Endothelial cell of umbilical vein (primary cell): Measurements from ENCODE around the gene PPFIBP2. TPM values are rescaled to one million over a fixed set of nuclear protein-coding genes. Genes with fewer than 3 reads are reported as not detected.

Experiments
- BruUV-seq: library from RNA; stranded (reverse); fragments of 400-500 nt; replicated peaks from 2 replicates; lab custom pipeline; 2021; lab: Mats Ljungman, UMichigan
- CTCF ChIA-PET: fragments of 300-600, 350-600 bp; sonication (Branson Sonifier 250); formaldehyde crosslinking; loops from one replicate; lab custom pipeline; 2021; ENCODE audit warnings: antibody characterized with exemption, inconsistent platforms; lab: Charles Lee
- POLR2A ChIA-PET: fragments of 300-600, 350-600 bp; sonication (Branson Sonifier 250); formaldehyde crosslinking; loops from one replicate; lab custom pipeline; 2021; ENCODE audit warnings: antibody characterized with exemption, inconsistent platforms; lab: Charles Lee
- DNase-seq: peaks from one replicate; pipeline ENCODE4 v3.0.0-alpha.2; 2011; ENCODE audit warnings: low read depth, low spot score
- FAIRE-seq: peaks from 2 replicates; lab custom pipeline; 2011; peaks lifted over from hg19 to GRCh38; lab: Jason Lieb, UNC
- H2AFZ ChIP-seq: 2 replicates; pipeline ENCODE4 v1.6.0; 2012; ENCODE audit warnings: low read depth, low read length, control low read depth, inconsistent platforms
- H3K27ac ChIP-seq: 2 replicates; pipeline ENCODE4 v1.5.1; 2011; ENCODE audit warnings: low read depth, mild to moderate bottlenecking, control low read depth, low read length, moderate library complexity; ENCODE audit not compliant: insufficient read depth
- H3K27me3 ChIP-seq, 2 experiments: 2 replicates each; pipeline versions ENCODE4 v1.6.0 to v1.6.1; 2011; ENCODE audit warnings: low read length in 2 of 2, mixed read lengths in 1 of 2; ENCODE audit not compliant: control insufficient read depth in 2 of 2, insufficient read depth in 2 of 2
- H3K36me3 ChIP-seq, 2 experiments: 2 replicates in 1 of 2; 3 replicates in 1 of 2; pipeline ENCODE4 v1.5.1; 2011; ENCODE audit warnings: low read length in 2 of 2, mild to moderate bottlenecking in 1 of 2, moderate library complexity in 1 of 2; ENCODE audit not compliant: control insufficient read depth in 2 of 2, insufficient read depth in 2 of 2; ENCODE audit errors: extremely low read depth in 1 of 2
- H3K4me1 ChIP-seq: 3 replicates; pipeline ENCODE4 v1.5.1; 2011; ENCODE audit warnings: mild to moderate bottlenecking, low read length; ENCODE audit not compliant: control insufficient read depth, insufficient read depth; ENCODE audit errors: extremely low read depth
- H3K4me2 ChIP-seq: 2 replicates; pipeline ENCODE4 v1.6.1; 2011; ENCODE audit warnings: low read length, control low read depth, mixed read lengths; ENCODE audit not compliant: insufficient read depth
- H3K4me3 ChIP-seq, 3 experiments: fragments of 200-600 bp in 1 of 3; sonication (generic), shearing (Covaris generic) in 1 of 3; replicated peaks in 1 of 3; 2 replicates each; pipeline ENCODE4 v1.5.1; 2011 to 2016; ENCODE audit warnings: control low read depth in 3 of 3, low read length in 3 of 3, mild to moderate bottlenecking in 2 of 3, inconsistent platforms in 1 of 3, low read depth in 1 of 3, moderate library complexity in 1 of 3; ENCODE audit not compliant: insufficient read depth in 1 of 3
- H3K79me2 ChIP-seq: 2 replicates; pipeline ENCODE4 v1.6.0; 2012; ENCODE audit warnings: low read length, inconsistent platforms; ENCODE audit not compliant: control insufficient read depth, insufficient read depth
- H3K9ac ChIP-seq: replicated peaks from 2 replicates; pipeline ENCODE3; 2011; ENCODE audit warnings: low read length, control low read depth; ENCODE audit not compliant: insufficient read depth; ENCODE audit errors: extremely low read depth
- H3K9me1 ChIP-seq: replicated peaks from 3 replicates; pipeline ENCODE4 v1.6.0; 2011; ENCODE audit warnings: mild to moderate bottlenecking, low read length; ENCODE audit not compliant: control insufficient read depth, insufficient read depth; ENCODE audit errors: extremely low read depth
- H3K9me3 ChIP-seq: replicated peaks from 2 replicates; pipeline ENCODE4 v1.5.1; 2012; ENCODE audit warnings: low read length, inconsistent platforms; ENCODE audit not compliant: control insufficient read depth, insufficient read depth
- H4K20me1 ChIP-seq: replicated peaks from 2 replicates; pipeline ENCODE3; 2011; ENCODE audit warnings: mild to moderate bottlenecking, low read length; ENCODE audit not compliant: control insufficient read depth, insufficient read depth; ENCODE audit errors: extremely low read depth
- EZH2 ChIP-seq: IDR thresholded peaks from 2 replicates; pipeline ENCODE4 v1.6.1; 2012; ENCODE audit warnings: borderline replicate concordance, low read depth, mild to moderate bottlenecking, moderate library complexity, low read length, inconsistent platforms; ENCODE audit not compliant: severe bottlenecking
- FOS ChIP-seq: IDR thresholded peaks from 2 replicates; pipeline ENCODE4 v1.6.1; 2011; ENCODE audit warnings: mild to moderate bottlenecking, low read length, moderate library complexity, borderline replicate concordance; ENCODE audit not compliant: insufficient read depth
- GATA2 ChIP-seq: IDR thresholded peaks from 2 replicates; pipeline ENCODE4 v1.7.0; 2011; ENCODE audit warnings: low read depth, mild to moderate bottlenecking, moderate library complexity, mixed read lengths, low read length; ENCODE audit not compliant: insufficient read length, insufficient read depth
- JUN ChIP-seq: IDR thresholded peaks from 2 replicates; pipeline ENCODE4 v1.6.1; 2011; ENCODE audit warnings: borderline replicate concordance, low read depth; ENCODE audit not compliant: insufficient read length, insufficient read depth
- MYC ChIP-seq: IDR thresholded peaks from one replicate; pipeline ENCODE4 v1.6.1; 2011; ENCODE audit warnings: mild to moderate bottlenecking, low read depth, low read length
- POLR2A ChIP-seq: IDR thresholded peaks from 2 replicates; pipeline ENCODE4 v1.6.1; 2012; ENCODE audit warnings: low read depth, mild to moderate bottlenecking, control low read depth, low read length
- POLR2AphosphoS5 ChIP-seq: IDR thresholded peaks from 2 replicates; pipeline ENCODE4 v1.6.1; 2012; ENCODE audit warnings: low read depth, mild to moderate bottlenecking, control low read depth, low read length, moderate library complexity; ENCODE audit not compliant: insufficient read depth
- dilution Hi-C: fragments of 300-500 bp; cut with MboI; formaldehyde crosslinking; loops from one replicate; pipeline ENCODE4 v1.15.0; 2019; ENCODE audit warnings: low sequenced_read_pairs; ENCODE audit not compliant: extremely low pct_ligation_motif_present
- intact Hi-C: fragments of 100-400 bp; cut with micrococcal nuclease; formaldehyde crosslinking; loops from one replicate; pipeline ENCODE4 v1.10.0; 2022
- polyA plus RNA-seq, 4 experiments: library from polyadenylated mRNA; depleted of rRNA in 3 of 4; stranded (reverse) in 3 of 4; unstranded in 1 of 4; fragments of >200 nt; gene quantifications; 2 replicates each; pipeline versions ENCODE4 v1.2.1 to v1.2.3, GENCODE V29; 2011 to 2012; ENCODE audit warnings: missing spikeins in 1 of 4
- total RNA-seq: library from RNA; stranded (reverse); gene quantifications from 2 replicates; pipeline ENCODE4 v1.2.3, GENCODE V29; 2021
- TF ChIP-seq, protein P1 (sequence below), 2 donors: IDR thresholded peaks; 1 replicate in 1 of 2; 2 replicates in 1 of 2; pipeline ENCODE4 v1.5.1; 2011; ENCODE audit warnings: low read length in 2 of 2, mild to moderate bottlenecking in 2 of 2, moderate library complexity in 2 of 2, control low read depth in 1 of 2, inconsistent platforms in 1 of 2, low read depth in 1 of 2; ENCODE audit not compliant: insufficient read depth in 1 of 2; ENCODE audit errors: extremely low read depth in 1 of 2
- TF ChIP-seq, protein P2 (sequence below): IDR thresholded peaks from 2 replicates; pipeline ENCODE4 v1.6.1; 2011; ENCODE audit not compliant: insufficient read depth, insufficient read length

Gene PPFIBP2
- total and polyA plus RNA-seq, 2 donors (not counting 3 experiments of a cell fraction or from before 2014, with no cell fraction given): 1.3 to 4.0 TPM

DNA sequence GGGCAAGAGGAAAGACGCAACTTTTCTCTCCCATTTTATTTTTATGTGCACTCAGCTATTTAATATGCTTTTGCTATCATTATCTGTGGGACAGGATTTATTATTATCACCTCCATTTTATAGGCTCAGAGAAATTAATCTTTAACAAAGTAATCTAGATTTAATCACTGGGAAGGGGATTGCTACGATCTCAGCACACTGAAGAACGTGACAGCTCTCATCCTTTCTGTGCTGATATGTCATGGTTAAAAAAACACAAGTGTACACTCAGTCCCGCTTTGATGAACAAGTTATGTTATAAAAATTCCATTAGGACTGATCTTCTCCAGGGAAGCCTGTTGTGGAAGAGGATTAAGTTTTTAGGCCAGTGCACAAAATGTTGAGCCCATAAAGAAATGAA is 121.9 kb downstream of the PPFIBP2 start:
- Histone ChIP-seq H3K27ac (no peak overlapping the region), H3K4me2 (no peak overlapping the region), H3K4me3 (no peak overlapping the region), H3K9me1 (no peaks in the 10 kb centered on the region), H3K4me1 (peaks cover 10% of the 10 kb centered on the region), H2AFZ (no peak overlapping the region), H3K27me3 (no peaks in the 10 kb centered on the region), H3K9me3 (no peaks in the 10 kb centered on the region), H3K36me3 (no peaks in the 10 kb centered on the region), H4K20me1 (no peaks in the 10 kb centered on the region), H3K9ac (no peak overlapping the region), H3K79me2 (no peaks in the 10 kb centered on the region)
- intact Hi-C loops: no loop called here
- BruUV-seq: no TSS peak
- no peak for DNase-seq
- TF ChIP-seq POLR2A (no peak), POLR2AphosphoS5 (no peak), EZH2 (no peak), GATA2 (no peak), FOS (no peak), MYC (no peak), JUN (no peak)
- TF ChIP-seq, protein P1, sequence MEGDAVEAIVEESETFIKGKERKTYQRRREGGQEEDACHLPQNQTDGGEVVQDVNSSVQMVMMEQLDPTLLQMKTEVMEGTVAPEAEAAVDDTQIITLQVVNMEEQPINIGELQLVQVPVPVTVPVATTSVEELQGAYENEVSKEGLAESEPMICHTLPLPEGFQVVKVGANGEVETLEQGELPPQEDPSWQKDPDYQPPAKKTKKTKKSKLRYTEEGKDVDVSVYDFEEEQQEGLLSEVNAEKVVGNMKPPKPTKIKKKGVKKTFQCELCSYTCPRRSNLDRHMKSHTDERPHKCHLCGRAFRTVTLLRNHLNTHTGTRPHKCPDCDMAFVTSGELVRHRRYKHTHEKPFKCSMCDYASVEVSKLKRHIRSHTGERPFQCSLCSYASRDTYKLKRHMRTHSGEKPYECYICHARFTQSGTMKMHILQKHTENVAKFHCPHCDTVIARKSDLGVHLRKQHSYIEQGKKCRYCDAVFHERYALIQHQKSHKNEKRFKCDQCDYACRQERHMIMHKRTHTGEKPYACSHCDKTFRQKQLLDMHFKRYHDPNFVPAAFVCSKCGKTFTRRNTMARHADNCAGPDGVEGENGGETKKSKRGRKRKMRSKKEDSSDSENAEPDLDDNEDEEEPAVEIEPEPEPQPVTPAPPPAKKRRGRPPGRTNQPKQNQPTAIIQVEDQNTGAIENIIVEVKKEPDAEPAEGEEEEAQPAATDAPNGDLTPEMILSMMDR (IDR thresholded peaks at IDR 0.05; ENCODE audit: extremely low read depth in 1 of 2, insufficient read depth in 1 of 2, low read depth in 1 of 2, low read length in 2 of 2): no peak
- TF ChIP-seq, protein P2, sequence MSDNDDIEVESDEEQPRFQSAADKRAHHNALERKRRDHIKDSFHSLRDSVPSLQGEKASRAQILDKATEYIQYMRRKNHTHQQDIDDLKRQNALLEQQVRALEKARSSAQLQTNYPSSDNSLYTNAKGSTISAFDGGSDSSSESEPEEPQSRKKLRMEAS: no peak
- ChIA-PET CTCF (interaction anchor here (2.8 kb wide), 1 partner anchor 64 kb away, joined by 16 read pairs; no protein-coding TSS in a partner anchor), POLR2A (no interaction called here)
- dilution Hi-C loops: no loop called here
- no peak for FAIRE-seq
